Astrocyte of the spinal cord (primary cell): ENCODE measurements around the gene SUN1.
A peak's percentile ranks its signal among the peaks of the same experiment; 100 is the strongest.

Experiments
- DNase-seq: peaks from one replicate; pipeline ENCODE4 v3.0.0; 2011; ENCODE audit warnings: low read depth, low spot score
- H3K4me3 ChIP-seq: 2 replicates; pipeline ENCODE4 v1.5.1; 2011; ENCODE audit warnings: low read depth, mild to moderate bottlenecking, low read length, moderate library complexity
- CTCF ChIP-seq: IDR thresholded peaks from 2 replicates; pipeline ENCODE4 v1.5.1; 2012; ENCODE audit warnings: low read depth, mild to moderate bottlenecking, low read length, inconsistent platforms
- in situ Hi-C: cut with HindIII; loops from 2 replicates; pipeline ENCODE4 v1.10.0; 2017; ENCODE audit warnings: low sequenced_read_pairs

SUN1 gene

GRCh38 chr7:909358-910329 lies 77.4 kb downstream of the SUN1 start:
- no peak for TF ChIP-seq CTCF
- no peak overlapping the region for H3K4me3 ChIP-seq
- in situ Hi-C loops, result no loop called here
- DNase-seq, result peak; percentile 24

- H3K4me3 ChIP-seq, result no peak overlapping the region
- no peak for TF ChIP-seq CTCF
- no peak for DNase-seq
- in situ Hi-C loops, result no loop called here
Measured at GRCh38 chr7:910441-910861, 78.2 kb downstream of the SUN1 start.

GRCh38 chr7:910931-911431 lies 78.7 kb downstream of the SUN1 start:
- no peak for TF ChIP-seq CTCF
- in situ Hi-C loops, result no loop called here
- no peak overlapping the region for H3K4me3 ChIP-seq
- no peak for DNase-seq

- no peak overlapping the region for H3K4me3 ChIP-seq
- no peak for TF ChIP-seq CTCF
- no peak for DNase-seq
- in situ Hi-C loops, result no loop called here
Measured at GRCh38 chr7:911791-912480, 79.7 kb downstream of the SUN1 start.

GRCh38 chr7:913736-914520 lies 81.7 kb downstream of the SUN1 start:
- TF ChIP-seq CTCF, result no peak
- H3K4me3 ChIP-seq, result no peak overlapping the region
- no peak for DNase-seq
- in situ Hi-C loops, result no loop called here
